Lower lobe of right lung (tissue), 2 donors: ENCODE measurements around the gene COL18A1. TPM values are rescaled to one million over a fixed set of nuclear protein-coding genes. Genes with fewer than 3 reads are reported as not detected.

Experiments
- ATAC-seq, 2 donors: fragments of 200-7000 bp; cut with Tn5 transposase; one replicate each; pipeline ENCODE4 v1.9.1; 2020 to 2022; ENCODE audit warnings: mild to moderate bottlenecking in 2 of 2, moderate library complexity in 2 of 2
- DNase-seq: peaks from one replicate; pipeline ENCODE4 v3.0.0-alpha.2; 2020
- H3K27ac ChIP-seq: fragments of 200-600 bp; one replicate; pipeline ENCODE4 v1.8.0; 2022
- H3K27me3 ChIP-seq: fragments of 200-600 bp; one replicate; pipeline ENCODE4 v1.8.0; 2022; ENCODE audit warnings: low read depth
- H3K36me3 ChIP-seq: fragments of 200-600 bp; one replicate; pipeline ENCODE4 v1.8.0; 2022; ENCODE audit warnings: mild to moderate bottlenecking
- H3K4me1 ChIP-seq: fragments of 200-600 bp; one replicate; pipeline ENCODE4 v1.8.0; 2022
- H3K4me3 ChIP-seq: fragments of 200-600 bp; one replicate; pipeline ENCODE4 v1.8.0; 2022; ENCODE audit warnings: mild to moderate bottlenecking
- H3K9me3 ChIP-seq: fragments of 200-600 bp; one replicate; pipeline ENCODE4 v1.8.0; 2022
- CTCF ChIP-seq: fragments of 200-600 bp; IDR thresholded peaks from one replicate; pipeline ENCODE4 v1.8.0; 2022; ENCODE audit warnings: antibody characterized with exemption, mild to moderate bottlenecking
- intact Hi-C: fragments of 100-400 bp; cut with DNase I; formaldehyde crosslinking; loops from one replicate; pipeline ENCODE4 v1.11.0; 2022
- total RNA-seq: library from RNA; stranded (reverse); fragmentation: NEBNext Ultra II Directional; extraction: Animal tissue kit (Norgen Biotek cat#: 25700); gene quantifications from one replicate; pipeline ENCODE4 v1.2.1, GENCODE V29; 2021
- donor health status: DM: no; HTN: yes; CAD: no; lungs with severe emphysema.

Gene COL18A1
- total RNA-seq, 1 donor from 2014 or later: 45.1 TPM

GRCh38 chr21:45397381-45397780, 7.6 kb upstream of the COL18A1 start:
- Histone ChIP-seq H3K27ac (no peak overlapping the region), H3K9me3 (no peaks in the 10 kb centered on the region), H3K36me3 (no peaks in the 10 kb centered on the region), H3K27me3 (no peaks in the 10 kb centered on the region), H3K4me1 (no peaks in the 10 kb centered on the region), H3K4me3 (no peak overlapping the region)
- intact Hi-C loops: no loop called here
- no peak for TF ChIP-seq CTCF
- ATAC-seq (no peak), DNase-seq (no peak)

GRCh38 chr21:45401054-45401518, 3.9 kb upstream of the COL18A1 start:
- no peak for DNase-seq
- H3K36me3 ChIP-seq: no peaks in the 10 kb centered on the region
- no peak overlapping the region for H3K27ac ChIP-seq
- peaks cover 16% of the 10 kb centered on the region for H3K27me3 ChIP-seq
- no peak for TF ChIP-seq CTCF
- no peaks in the 10 kb centered on the region for H3K9me3 ChIP-seq
- H3K4me1 ChIP-seq: peaks cover 10% of the 10 kb centered on the region
- H3K4me3 ChIP-seq: no peak overlapping the region
- ATAC-seq: no peak
- intact Hi-C loops: no loop called here

GRCh38 chr21:45401916-45402900, 2.8 kb upstream of the COL18A1 start:
- Histone ChIP-seq H3K4me3 (no peak overlapping the region), H3K27ac (no peak overlapping the region), H3K9me3 (no peaks in the 10 kb centered on the region), H3K36me3 (no peaks in the 10 kb centered on the region), H3K27me3 (peaks cover 24% of the 10 kb centered on the region), H3K4me1 (peaks cover 16% of the 10 kb centered on the region)
- DNase-seq (peak; percentile 34), ATAC-seq (no peak)
- intact Hi-C loops: no loop called here
- no peak for TF ChIP-seq CTCF

GRCh38 chr21:45403133-45403824, 1.7 kb upstream of the COL18A1 start:
- peaks cover 16% of the 10 kb centered on the region for H3K4me1 ChIP-seq
- TF ChIP-seq CTCF: no peak
- no peak overlapping the region for H3K27ac ChIP-seq
- no peak overlapping the region for H3K4me3 ChIP-seq
- peaks cover 30% of the 10 kb centered on the region for H3K27me3 ChIP-seq
- ATAC-seq (no peak), DNase-seq (peak; percentile 24)
- intact Hi-C loops: no loop called here
- no peaks in the 10 kb centered on the region for H3K36me3 ChIP-seq
- no peaks in the 10 kb centered on the region for H3K9me3 ChIP-seq

GRCh38 chr21:45403825-45404729, 888 bp upstream of the COL18A1 start:
- peaks cover 35% of the 10 kb centered on the region for H3K27me3 ChIP-seq

More at GRCh38 chr21:45403825-45404729, 888 bp upstream of the COL18A1 start:
- no peak for TF ChIP-seq CTCF
- intact Hi-C loops: no loop called here
- Histone ChIP-seq H3K9me3 (no peaks in the 10 kb centered on the region), H3K4me3 (peak overlapping the region; percentile 54), H3K36me3 (no peaks in the 10 kb centered on the region), H3K4me1 (peaks cover 16% of the 10 kb centered on the region), H3K27ac (peak overlapping the region; percentile 64)
- ATAC-seq (peak; percentile 24 to 48), DNase-seq (peak; percentile 47)
